Muscle layer of colon (tissue), 2 donors: ENCODE results near the gene ADK.
"Not testable (repeated sequence)": the region's sequence is repeated elsewhere in the genome, so short reads cannot be mapped to it uniquely, and the experiment has no call there.

ENCODE experiments used
- H3K27ac ChIP-seq: one replicate; pipeline ENCODE4 v1.7.0; 2013; ENCODE audit warnings: low read depth, mild to moderate bottlenecking, low read length, moderate library complexity
- H3K27me3 ChIP-seq, 2 donors: one replicate each; pipeline ENCODE4 v1.7.0; 2013; ENCODE audit warnings: low read length in 2 of 2, mild to moderate bottlenecking in 2 of 2; ENCODE audit not compliant: insufficient read depth in 2 of 2, control insufficient read depth in 1 of 2
- H3K36me3 ChIP-seq: one replicate; pipeline ENCODE4 v1.7.0; 2013; ENCODE audit warnings: mild to moderate bottlenecking, low read length; ENCODE audit not compliant: insufficient read depth
- H3K4me1 ChIP-seq: one replicate; pipeline ENCODE4 v1.7.0; 2013; ENCODE audit warnings: mild to moderate bottlenecking, low read length; ENCODE audit not compliant: insufficient read depth
- H3K4me3 ChIP-seq, 2 donors: one replicate each; pipeline ENCODE4 v1.7.0; 2013; ENCODE audit warnings: low read length in 2 of 2, low read depth in 1 of 2, mild to moderate bottlenecking in 1 of 2, moderate library complexity in 1 of 2
- H3K9ac ChIP-seq: one replicate; pipeline ENCODE4 v1.7.0; 2013; ENCODE audit warnings: low read length
- H3K9me3 ChIP-seq: one replicate; pipeline ENCODE4 v1.7.0; 2013; ENCODE audit warnings: mild to moderate bottlenecking, low read length
- donor health status: abdominal sarcoma.
- donor health status: Adenocarcinoma of cecum.

Gene ADK

DNA sequence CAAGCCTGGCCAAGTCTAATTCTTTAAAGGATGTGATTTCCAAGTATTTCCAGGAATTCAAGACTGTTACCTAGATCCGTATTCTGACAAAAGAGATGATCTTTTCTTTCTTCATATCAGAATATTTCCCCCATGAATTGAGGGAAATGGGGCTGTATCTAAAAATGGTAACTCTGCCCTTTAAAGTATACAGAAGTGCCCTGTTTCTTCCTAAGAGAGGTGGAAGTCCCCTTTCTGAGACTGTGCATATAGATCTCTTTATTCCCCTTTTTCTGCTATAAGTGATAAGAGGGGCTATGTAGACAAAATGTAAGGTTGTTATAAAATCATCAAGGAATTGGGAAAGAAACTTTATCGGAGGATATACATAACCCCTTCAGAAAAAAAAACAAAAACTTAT, 388.3 kb downstream of the ADK start:
- H3K36me3 ChIP-seq: no peaks in the 10 kb centered on the region
- H3K27ac ChIP-seq: no peak overlapping the region
- H3K4me3 ChIP-seq: no peak overlapping the region
- no peaks in the 10 kb centered on the region for H3K27me3 ChIP-seq
- H3K9me3 ChIP-seq: no peaks in the 10 kb centered on the region
- peaks cover 4% of the 10 kb centered on the region for H3K4me1 ChIP-seq
- no peak overlapping the region for H3K9ac ChIP-seq

DNA sequence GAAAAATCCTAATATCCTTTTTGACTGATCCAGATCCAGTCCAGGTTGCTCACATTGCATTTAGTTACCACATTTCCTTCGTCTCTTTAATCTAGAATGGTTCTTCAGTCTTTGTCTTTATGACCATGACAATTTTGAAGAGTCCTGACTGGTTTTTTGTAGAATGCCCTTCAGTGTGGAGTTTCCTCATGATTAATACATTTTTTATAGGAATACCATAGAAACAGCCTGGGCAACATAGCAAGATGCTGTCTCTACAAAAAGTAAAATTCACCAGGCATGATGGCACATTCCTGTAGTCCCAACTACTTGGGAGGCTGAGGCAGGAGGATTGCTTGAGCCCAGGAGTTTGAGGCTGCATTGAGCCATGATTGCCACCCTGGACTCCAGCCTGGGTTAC, 390.4 kb downstream of the ADK start:
- no peak overlapping the region for H3K9ac ChIP-seq
- peaks cover 4% of the 10 kb centered on the region for H3K4me1 ChIP-seq
- H3K27me3 ChIP-seq: no peaks in the 10 kb centered on the region
- H3K9me3 ChIP-seq: no peaks in the 10 kb centered on the region
- H3K4me3 ChIP-seq: no peak overlapping the region
- no peak overlapping the region for H3K27ac ChIP-seq
- no peaks in the 10 kb centered on the region for H3K36me3 ChIP-seq

DNA sequence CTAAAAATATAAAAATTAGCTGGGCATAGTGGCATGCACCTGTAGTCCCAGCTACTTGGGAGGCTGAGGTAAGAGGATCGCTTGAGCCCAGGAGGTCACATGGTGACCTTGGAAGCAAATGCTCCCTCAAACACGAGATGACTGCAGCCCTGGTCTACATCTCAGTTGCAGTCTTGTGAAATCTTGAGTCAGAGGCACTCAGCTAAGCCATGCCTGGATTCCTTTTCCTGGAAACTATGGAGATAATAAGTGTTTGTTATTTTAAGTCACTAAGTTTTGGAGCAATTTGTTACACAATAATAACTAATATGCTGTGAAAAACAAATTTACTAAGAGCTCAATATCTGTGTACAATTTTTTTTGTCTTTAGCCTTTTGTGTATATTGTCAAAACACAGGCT, 391.1 kb downstream of the ADK start:
- no peaks in the 10 kb centered on the region for H3K9me3 ChIP-seq
- H3K4me3 ChIP-seq: no peak overlapping the region
- no peak overlapping the region for H3K27ac ChIP-seq
- peaks cover 4% of the 10 kb centered on the region for H3K4me1 ChIP-seq
- no peaks in the 10 kb centered on the region for H3K27me3 ChIP-seq
- H3K36me3 ChIP-seq: no peaks in the 10 kb centered on the region
- no peak overlapping the region for H3K9ac ChIP-seq

DNA sequence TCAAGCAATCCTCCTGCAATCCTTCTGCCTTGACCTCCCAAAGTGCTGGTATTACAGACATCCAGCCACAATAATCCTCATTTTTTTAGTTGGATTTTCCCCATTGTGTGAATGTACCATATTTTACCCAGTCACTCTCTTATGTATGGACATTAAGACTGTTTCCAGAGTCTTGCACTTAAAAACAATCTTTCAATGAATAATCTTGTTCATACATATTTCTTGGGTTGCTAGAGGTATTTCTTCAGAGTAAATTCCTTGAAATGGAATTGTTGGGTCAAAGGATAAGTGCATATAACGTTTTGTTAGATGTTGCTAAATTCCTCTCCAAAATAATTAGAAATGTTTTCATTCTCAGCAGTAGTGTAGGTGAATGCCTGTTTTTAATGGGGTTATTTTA, 392.3 kb downstream of the ADK start:
- Histone ChIP-seq H3K27me3 (no peaks in the 10 kb centered on the region), H3K27ac (no peak overlapping the region), H3K4me1 (peaks cover 4% of the 10 kb centered on the region), H3K9ac (no peak overlapping the region), H3K4me3 (no peak overlapping the region), H3K36me3 (no peaks in the 10 kb centered on the region), H3K9me3 (no peaks in the 10 kb centered on the region)

DNA sequence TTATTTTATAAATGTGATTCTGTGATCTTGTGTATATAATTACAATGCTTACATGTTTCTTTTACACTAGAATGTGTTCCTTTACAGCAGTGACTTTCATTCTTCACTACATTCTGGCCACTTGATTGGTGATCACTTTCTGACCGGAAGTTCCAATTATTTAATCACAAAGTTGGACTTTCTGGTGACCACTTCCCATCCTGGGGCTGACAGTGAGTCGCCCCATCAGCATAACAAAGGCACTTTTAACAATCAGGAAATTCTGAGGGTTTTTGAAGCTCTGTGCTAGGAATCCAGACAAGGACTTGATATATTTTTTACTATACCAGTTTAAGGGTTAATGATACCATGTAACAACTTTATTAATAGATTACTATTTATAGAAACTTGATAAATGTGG, 393.1 kb downstream of the ADK start:
- no peak overlapping the region for H3K4me3 ChIP-seq
- no peaks in the 10 kb centered on the region for H3K9me3 ChIP-seq
- no peaks in the 10 kb centered on the region for H3K36me3 ChIP-seq
- peaks cover 4% of the 10 kb centered on the region for H3K4me1 ChIP-seq
- no peak overlapping the region for H3K27ac ChIP-seq
- H3K27me3 ChIP-seq: no peaks in the 10 kb centered on the region
- H3K9ac ChIP-seq: no peak overlapping the region

DNA sequence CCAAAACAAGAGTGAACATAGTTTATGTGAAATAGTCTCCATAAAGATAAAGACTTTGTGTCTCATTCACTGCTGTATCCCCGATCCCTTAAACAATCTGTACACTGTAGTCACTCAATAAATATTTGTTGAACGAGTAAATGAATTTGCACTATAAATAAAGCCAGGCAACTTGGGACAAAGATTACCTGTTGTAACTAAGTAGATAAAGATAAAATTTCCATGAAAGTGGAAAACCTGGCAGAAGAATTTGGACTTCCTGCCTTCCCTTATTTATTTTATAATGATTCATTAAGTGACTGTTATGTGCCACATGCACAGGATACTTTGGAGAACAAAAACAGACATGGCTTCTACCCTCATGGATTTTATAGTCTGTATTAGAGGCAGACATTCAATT, 397.7 kb downstream of the ADK start:
- no peaks in the 10 kb centered on the region for H3K9me3 ChIP-seq
- no peaks in the 10 kb centered on the region for H3K4me1 ChIP-seq
- no peak overlapping the region for H3K27ac ChIP-seq
- no peaks in the 10 kb centered on the region for H3K36me3 ChIP-seq
- no peak overlapping the region for H3K9ac ChIP-seq
- no peaks in the 10 kb centered on the region for H3K27me3 ChIP-seq
- H3K4me3 ChIP-seq: no peak overlapping the region

DNA sequence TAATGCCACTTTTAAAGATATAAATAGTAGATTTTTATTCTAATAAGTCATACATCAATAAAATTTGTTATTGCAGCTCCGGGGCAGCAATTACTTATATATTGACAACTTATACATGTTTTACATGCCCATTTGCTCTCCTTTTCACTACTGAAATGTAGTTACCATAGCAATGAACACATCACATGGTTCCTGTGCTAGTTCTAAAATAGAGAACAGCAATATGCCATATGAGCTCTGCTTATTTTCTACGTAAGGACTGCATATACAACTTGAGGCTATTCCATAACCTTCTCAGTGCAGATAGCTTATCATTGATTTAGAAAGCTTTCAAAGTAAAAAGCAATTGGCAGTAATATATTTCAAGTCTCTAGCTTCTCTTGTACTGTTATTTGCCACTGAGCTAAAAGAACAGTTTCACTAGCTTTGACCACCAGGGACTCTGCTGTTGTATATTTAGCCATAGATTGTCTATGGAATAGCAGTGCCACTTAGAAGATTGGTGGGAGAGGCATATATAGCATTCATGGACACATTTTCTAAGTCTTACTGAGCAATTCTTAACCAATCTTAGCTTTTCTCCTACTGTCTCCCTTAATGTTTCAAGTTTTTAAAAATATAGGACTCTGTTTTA, 405.2 kb downstream of the ADK start:
- H3K27ac ChIP-seq: no peak overlapping the region
- no peak overlapping the region for H3K9ac ChIP-seq
- H3K4me3 ChIP-seq: no peak overlapping the region

DNA sequence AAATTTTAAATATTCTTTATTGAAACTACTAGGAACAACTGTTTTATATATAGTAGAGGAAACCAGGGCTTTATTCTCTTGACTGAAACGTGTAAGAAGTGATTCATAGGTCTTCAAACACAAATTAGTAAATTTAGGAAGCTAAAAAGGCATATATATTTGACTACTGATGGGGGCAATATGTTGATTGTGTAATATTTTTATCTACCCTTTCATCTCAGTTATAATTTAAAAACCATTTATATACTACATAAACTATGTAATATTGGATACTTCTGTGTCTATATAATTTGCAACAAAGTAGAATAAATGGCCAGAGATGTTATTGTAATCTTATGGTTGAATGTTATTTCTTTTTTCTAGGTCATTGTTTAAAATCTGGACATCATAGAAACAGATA, 406.1 kb downstream of the ADK start:
- H3K27me3 ChIP-seq: no peaks in the 10 kb centered on the region
- no peak overlapping the region for H3K27ac ChIP-seq
- H3K4me1 ChIP-seq: no peaks in the 10 kb centered on the region

More for the DNA sequence above, 405.2 kb downstream of the ADK start:
- H3K27me3 ChIP-seq: no peaks in the 10 kb centered on the region
- H3K4me1 ChIP-seq: no peaks in the 10 kb centered on the region
- H3K9me3 ChIP-seq: no peaks in the 10 kb centered on the region
- no peaks in the 10 kb centered on the region for H3K36me3 ChIP-seq

DNA sequence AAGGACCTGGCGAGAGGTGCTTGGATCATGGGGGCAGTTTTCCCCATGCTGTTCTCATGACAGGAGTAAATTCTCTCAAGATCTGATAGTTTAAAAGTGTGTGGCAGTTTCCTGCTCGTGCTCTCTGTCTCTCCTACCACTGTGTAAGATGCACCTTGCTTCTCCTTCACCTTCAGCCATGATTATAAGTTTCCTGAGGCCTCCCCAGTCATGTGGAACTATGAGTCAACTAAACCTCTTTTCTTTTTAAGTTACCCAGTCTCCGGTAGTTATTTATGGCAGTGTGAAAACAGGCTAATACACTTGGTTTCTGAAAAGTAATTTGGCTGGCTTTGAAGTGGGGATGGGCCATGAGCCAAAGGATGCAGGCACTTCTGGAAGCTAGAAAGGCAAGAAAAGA, 407.4 kb downstream of the ADK start:
- Histone ChIP-seq H3K9ac (no peak overlapping the region), H3K27me3 (no peaks in the 10 kb centered on the region), H3K4me3 (no peak overlapping the region), H3K9me3 (no peaks in the 10 kb centered on the region), H3K4me1 (no peaks in the 10 kb centered on the region), H3K36me3 (no peaks in the 10 kb centered on the region), H3K27ac (no peak overlapping the region)

More for the DNA sequence above, 406.1 kb downstream of the ADK start:
- Histone ChIP-seq H3K4me3 (no peak overlapping the region), H3K9ac (no peak overlapping the region), H3K36me3 (no peaks in the 10 kb centered on the region), H3K9me3 (no peaks in the 10 kb centered on the region)

DNA sequence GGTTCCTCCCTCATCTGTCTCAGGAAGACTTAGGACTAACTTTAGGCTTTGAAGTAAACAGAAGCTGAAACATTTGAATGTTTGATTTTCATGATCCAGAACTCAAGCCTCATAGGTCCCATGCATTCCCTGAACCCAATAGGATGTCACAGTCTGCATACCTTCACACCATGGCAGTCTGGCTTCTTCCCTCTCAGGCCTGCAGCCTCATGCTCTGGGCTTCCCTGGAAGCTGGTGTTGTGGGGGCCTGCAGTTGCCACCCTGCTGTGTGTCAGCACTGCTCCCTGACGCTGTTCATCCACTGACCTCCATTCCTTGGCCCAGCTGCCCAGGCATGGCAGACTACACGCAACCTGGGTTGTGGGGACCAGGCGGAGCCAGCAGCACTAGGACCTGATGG, 407.9 kb downstream of the ADK start:
- Histone ChIP-seq H3K36me3 (no peaks in the 10 kb centered on the region), H3K4me1 (no peaks in the 10 kb centered on the region), H3K9me3 (no peaks in the 10 kb centered on the region), H3K4me3 (no peak overlapping the region), H3K9ac (no peak overlapping the region), H3K27me3 (no peaks in the 10 kb centered on the region), H3K27ac (no peak overlapping the region)

DNA sequence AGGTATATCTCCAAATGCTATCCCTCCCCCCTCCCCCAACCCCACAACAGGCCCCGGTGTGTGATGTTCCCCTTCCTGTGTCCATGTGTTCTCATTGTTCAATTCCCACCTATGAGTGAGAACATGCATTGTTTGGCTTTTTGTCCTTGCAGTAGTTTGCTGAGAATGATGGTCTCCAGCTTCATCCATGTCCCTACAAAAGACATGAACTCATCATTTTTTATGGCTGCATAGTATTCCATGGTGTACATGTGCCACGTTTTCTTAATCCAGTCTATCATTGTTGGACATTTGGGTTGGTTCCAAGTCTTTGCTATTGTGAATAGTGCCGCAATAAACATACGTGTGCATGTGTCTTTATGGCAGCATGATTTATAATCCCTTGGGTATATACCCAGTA, 417.9 kb downstream of the ADK start:
- not testable (repeated sequence) for H3K9ac ChIP-seq, H3K9me3 ChIP-seq, H3K27me3 ChIP-seq, H3K36me3 ChIP-seq, H3K4me3 ChIP-seq, H3K4me1 ChIP-seq, H3K27ac ChIP-seq

DNA sequence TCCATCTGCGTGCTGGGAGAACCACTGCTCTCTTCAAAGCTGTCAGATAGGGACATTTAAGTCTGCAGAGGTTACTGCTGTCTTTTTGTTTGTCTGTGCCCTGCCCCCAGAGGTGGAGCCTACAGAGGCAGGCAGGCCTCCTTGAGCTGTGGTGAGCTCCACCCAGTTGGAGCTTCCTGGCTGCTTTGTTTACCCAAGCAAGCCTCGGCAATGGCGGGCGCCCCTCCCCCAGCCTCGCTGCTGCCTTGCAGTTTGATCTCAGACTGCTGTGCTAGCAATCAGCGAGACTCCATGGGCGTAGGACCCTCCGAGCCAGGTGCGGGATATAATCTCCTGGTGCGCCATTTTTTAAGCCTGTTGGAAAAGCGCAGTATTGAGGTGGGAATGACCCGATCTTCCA, 422.5 kb downstream of the ADK start:
- not testable (repeated sequence) for H3K9me3 ChIP-seq, H3K9ac ChIP-seq, H3K27ac ChIP-seq, H3K4me3 ChIP-seq, H3K4me1 ChIP-seq, H3K36me3 ChIP-seq, H3K27me3 ChIP-seq
